ENCODE results near the gene UBA1.

UBA1 gene

GRCh38 chrX:47214435-47215077 lies 20.9 kb downstream of the UBA1 start:
- no peak for DNase-seq

GRCh38 chrX:47215291-47215900 lies 21.8 kb downstream of the UBA1 start:
- no peak for DNase-seq

DNA sequence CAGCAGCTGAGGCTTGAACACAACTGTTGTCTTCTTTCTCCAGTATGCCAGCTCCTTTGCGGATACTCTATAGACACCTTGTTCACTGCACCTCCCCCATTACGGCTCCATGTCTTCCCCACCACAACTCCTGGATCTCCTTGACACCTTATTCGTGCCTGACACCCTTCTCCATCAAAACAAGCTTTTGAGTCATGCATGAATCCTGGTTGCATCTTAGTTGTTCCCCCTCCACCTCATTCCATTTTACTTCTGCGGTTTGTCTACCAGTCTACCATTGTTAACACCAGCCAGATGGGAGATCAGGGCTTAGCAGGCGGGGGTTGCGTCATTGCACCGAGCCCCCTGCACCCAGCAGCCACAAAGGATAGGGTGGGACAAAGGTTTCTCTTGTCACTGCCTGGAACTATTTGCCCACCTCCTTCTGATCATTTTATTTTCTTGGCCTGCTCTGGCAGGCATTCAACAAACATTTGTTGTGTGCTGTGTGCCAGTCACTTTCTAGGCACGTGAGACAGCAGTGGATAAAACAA lies 22.8 kb downstream of the UBA1 start:
- no peak for DNase-seq

DNA sequence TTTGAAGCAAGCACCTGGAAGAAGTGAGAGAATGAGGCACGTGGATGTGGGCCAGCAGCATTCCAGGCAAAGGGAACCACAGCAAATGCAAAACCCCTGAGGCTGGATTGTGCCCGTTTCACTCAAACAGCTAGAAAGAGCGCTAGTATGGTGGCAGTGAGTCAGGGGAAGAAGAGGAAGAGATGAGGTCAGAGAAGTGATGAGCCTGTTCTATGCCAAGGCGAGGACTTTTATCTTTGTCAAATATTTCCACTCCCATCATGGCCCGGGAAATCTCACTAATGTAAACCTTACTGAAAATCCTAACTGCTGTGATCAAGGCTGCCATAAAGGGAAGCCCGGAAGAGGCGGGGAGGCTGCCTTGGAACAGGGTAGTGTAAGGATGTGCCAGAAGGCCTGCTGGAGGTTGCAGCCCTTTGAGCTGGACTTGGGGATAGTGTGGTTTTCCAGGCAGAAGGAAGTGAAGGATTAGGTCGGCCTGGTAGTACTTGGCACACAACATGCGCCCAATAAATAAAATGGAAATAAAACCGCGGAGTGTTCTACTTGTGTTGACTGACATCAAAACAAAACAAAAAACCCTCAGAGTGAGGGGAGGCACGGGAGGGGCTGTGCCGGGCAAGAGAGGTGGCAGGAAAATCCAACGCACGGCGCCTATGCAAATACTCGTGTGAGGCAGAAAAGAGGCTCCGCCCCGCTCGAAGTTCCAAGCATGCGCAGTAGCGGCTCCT lies 23.7 kb downstream of the UBA1 start:
- no peak for DNase-seq

DNA sequence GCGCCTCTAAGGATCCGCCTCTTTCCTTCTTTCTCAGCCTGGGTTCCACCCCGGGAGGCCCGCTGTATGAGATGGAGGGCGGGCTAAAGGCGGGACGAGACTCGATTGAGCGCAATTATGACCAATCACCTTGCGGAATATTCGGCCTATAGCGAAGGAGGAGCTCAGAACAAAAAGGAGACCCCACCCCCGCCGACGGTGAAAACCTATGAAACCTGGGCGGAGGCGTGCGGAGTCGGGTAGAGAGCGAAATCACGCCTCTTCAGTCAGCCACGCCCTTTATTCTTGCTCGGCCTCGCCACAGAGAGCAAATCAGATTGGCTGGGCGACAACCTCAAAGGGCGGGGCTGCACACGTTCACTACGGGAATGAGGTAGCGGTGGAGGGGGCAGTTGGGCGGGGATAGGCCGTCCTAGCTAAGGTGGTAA lies 24.2 kb downstream of the UBA1 start:
- peak; percentile 100 for DNase-seq

GRCh38 chrX:47218280-47218919 lies 24.8 kb downstream of the UBA1 start, which contains the start of gene CDK16:
CDK16 (plus strand) TSS chrX:47218681; CDS start chrX:47223558, 4,877 bp downstream.
- DNase-seq, result peak; percentile 89

- DNase-seq, result peak; percentile 68
Observed at GRCh38 chrX:47218920-47219815, 25.5 kb downstream of the UBA1 start.

DNA sequence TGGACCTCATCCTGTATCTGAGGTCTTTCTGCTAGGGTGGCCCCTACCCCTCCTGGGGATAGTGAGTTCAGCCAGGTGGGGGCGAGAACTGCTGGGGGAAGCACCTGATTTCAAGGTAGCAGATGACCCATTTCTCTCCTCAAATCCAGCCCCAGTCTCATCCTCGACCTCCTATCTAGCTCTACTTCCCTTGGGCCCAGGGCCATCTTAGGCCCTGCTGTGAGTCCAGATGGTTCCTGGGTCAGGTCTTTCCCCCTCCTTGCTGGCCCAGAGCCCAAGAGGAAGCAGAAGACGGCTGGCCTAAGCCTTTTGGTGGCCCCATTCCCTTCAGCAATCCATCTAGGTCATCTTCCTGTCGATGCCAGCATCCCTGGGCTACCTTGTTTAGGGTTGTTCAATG lies 28.1 kb downstream of the UBA1 start:
- DNase-seq, result no peak

DNA sequence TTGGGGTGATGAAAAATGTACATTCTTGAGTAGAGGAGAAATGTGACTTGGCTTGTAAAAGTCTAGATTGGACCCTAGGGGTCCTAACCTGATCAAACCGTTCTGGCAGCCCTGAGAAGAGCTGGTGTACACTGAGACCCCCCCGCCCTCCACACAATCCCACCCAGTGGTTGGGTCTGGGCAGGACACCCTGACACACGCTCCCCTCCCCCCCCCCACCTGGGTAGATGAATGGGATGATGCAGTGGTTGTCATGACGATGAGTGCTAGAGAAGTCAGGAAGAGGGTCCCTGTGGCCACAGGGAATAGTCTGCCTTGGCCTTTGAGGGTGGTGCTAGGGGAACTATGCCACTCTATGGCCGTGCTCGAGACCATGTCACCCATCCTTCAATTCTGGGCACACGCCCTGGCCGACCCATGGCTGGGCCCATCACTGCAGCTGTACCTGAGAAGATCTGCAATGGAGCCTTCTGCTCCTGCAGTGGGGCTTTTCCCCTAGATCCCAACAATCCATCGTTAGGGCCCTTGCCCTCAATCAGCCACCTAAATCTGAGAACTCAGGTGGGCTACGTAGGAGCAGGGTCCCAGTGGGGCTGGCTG lies 29.2 kb downstream of the UBA1 start:
- DNase-seq, result no peak

GRCh38 chrX:47223476-47224250 lies 30.0 kb downstream of the UBA1 start:
- DNase-seq, result no peak

DNA sequence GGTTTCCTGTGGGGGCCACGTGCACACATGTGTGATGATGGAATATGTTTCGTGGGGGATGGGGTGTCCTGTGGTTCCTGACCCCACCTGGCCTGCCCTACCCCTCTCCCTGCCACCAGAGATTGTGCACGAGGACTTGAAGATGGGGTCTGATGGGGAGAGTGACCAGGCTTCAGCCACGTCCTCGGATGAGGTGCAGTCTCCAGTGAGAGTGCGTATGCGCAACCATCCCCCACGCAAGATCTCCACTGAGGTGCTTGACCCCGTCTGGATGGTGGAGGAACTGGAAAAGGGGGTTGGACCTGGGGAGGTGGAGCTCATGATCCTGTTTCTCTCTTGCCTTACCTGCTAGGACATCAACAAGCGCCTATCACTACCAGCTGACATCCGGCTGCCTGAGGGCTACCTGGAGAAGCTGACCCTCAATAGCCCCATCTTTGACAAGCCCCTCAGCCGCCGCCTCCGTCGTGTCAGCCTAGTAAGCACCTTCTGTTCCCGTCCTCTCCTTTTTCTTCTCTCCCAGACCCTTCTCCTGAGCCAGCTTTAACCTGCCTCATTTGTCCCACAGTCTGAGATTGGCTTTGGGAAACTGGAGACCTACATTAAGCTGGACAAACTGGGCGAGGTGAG lies 30.8 kb downstream of the UBA1 start:
- no peak for DNase-seq

- DNase-seq, result no peak
Observed at GRCh38 chrX:47224896-47225290, 31.3 kb downstream of the UBA1 start.

GRCh38 chrX:47226071-47226470 lies 32.4 kb downstream of the UBA1 start:
- DNase-seq, result no peak

GRCh38 chrX:47226531-47227333 lies 33.1 kb downstream of the UBA1 start:
- no peak for DNase-seq

- no peak for DNase-seq
Observed at GRCh38 chrX:47227334-47227583, 33.6 kb downstream of the UBA1 start.

DNA sequence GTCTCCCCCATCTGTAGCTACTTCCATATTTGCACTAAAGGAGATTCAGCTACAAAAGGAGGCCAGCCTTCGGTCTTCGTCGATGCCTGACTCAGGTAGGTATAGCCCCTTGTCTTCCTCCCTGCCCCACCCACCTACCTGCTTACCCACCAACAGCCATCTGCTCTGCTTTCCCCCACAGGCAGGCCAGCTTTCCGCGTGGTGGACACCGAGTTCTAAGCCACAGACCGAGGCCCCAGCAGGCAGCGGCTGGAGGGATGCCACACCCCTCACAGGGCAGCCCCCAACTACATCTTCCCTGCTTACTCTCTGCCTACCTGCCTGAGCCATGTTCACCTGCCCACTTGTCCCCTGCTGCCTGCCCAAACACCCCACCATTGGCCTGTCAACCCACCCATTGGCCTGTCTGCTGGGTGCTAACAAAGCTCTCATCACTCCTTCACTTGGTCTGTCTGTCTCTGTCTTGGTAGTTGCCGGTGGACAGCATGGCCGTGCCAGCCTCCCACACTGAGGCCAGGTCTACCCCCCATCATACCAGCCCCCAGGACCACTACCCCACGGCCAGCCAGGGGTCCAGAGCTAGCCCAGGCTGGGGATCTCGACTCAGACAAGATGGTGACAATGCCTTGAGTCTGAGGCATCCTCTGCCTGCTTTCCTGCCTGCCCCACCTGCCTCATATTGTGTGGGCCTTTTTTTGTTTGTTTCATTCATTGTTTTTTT lies 35.1 kb downstream of the UBA1 start:
- no peak for DNase-seq

- DNase-seq, result no peak
Observed at GRCh38 chrX:47229427-47229826, 35.8 kb downstream of the UBA1 start.

- no peak for DNase-seq
Observed at GRCh38 chrX:47230136-47230868, 36.7 kb downstream of the UBA1 start.

GRCh38 chrX:47231167-47231566 lies 37.5 kb downstream of the UBA1 start:
- no peak for DNase-seq

All from CD4-positive, alpha-beta T cell treated with Interferon gamma for 1 hour (primary cell).